Right lobe of liver (tissue), 6 donors: Measurements from ENCODE around the gene SERPINA3. TPM values are rescaled to one million over a fixed set of nuclear protein-coding genes. Genes with fewer than 3 reads are reported as not detected.

Experiments
- ATAC-seq, 4 donors: fragments of 200-7000 bp; cut with Tn5 transposase; one replicate each; pipeline ENCODE4 v1.9.1; 2020; ENCODE audit warnings: mild to moderate bottlenecking in 4 of 4, moderate library complexity in 4 of 4
- DNase-seq, 3 donors: peaks; one replicate each; pipeline ENCODE4 v3.0.0-alpha.2; 2020
- H3K27ac ChIP-seq, 3 donors: fragments of 200-600 bp; one replicate each; pipeline ENCODE4 v1.8.0; 2022
- H3K27me3 ChIP-seq, 2 donors: fragments of 200-600 bp; one replicate each; pipeline ENCODE4 v1.8.0; 2022
- H3K36me3 ChIP-seq, 4 donors: fragments of 200-600 bp; sonication (generic) in 1 of 4; one replicate each; pipeline versions ENCODE4 v1.5.1 to v1.8.0; 2017 to 2022; ENCODE audit warnings: control low read depth in 1 of 4
- H3K4me1 ChIP-seq, 4 donors: fragments of 200-600 bp; sonication (generic) in 1 of 4; one replicate each; pipeline versions ENCODE4 v1.5.1 to v1.8.0; 2017 to 2022; ENCODE audit warnings: control low read depth in 1 of 4
- H3K4me3 ChIP-seq, 3 donors: fragments of 200-600 bp; one replicate each; pipeline ENCODE4 v1.8.0; 2022
- H3K9me3 ChIP-seq, 4 donors: fragments of 200-600 bp; sonication (generic) in 1 of 4; one replicate each; pipeline versions ENCODE4 v1.5.1 to v1.8.0; 2017 to 2022; ENCODE audit warnings: control low read depth in 1 of 4
- CTCF ChIP-seq, 4 donors: fragments of 200-600 bp in 3 of 4; fragments of 450-650 bp in 1 of 4; IDR thresholded peaks; one replicate each; pipeline versions ENCODE4 v1.5.1 to v1.8.0; 2016 to 2022; ENCODE audit warnings: antibody characterized with exemption in 4 of 4, mild to moderate bottlenecking in 2 of 4
- POLR2A ChIP-seq: fragments of 450-650 bp; IDR thresholded peaks from one replicate; pipeline ENCODE4 v1.6.1; 2017; ENCODE audit warnings: antibody characterized with exemption, mild to moderate bottlenecking
- WGBS: methylation state at CpG from one replicate; pipeline ENCODE4 v1.1.6; 2018; ENCODE audit warnings: low coverage, low lambda C conversion rate; ENCODE audit not compliant: insufficient coverage; ENCODE audit errors: missing lambda C conversion rate; 5-methylcytosine and 5-hydroxymethylcytosine counted together
- intact Hi-C, 2 donors: fragments of 100-400 bp; cut with DNase I; formaldehyde crosslinking; loops; one replicate each; pipeline versions ENCODE4 v1.11.2 to v1.14.1; 2022
- total RNA-seq, 6 experiments: library from RNA; depleted of rRNA in 2 of 6; stranded (reverse); fragments of >200 nt in 2 of 6; fragmentation: NEBNext Ultra II Directional in 3 of 6; extraction: Animal tissue kit (Norgen Biotek cat#: 25700) in 3 of 6; gene quantifications; one replicate each; pipeline versions ENCODE4 v1.1.0 to v1.2.4, GENCODE V29; 2016 to 2023
- donor health status: DM: no; HTN: yes; CAD: no.
- donor health status: DM: no; HTN: no; CAD: no.
- donor health status: DM: no; HTN: no; CAD: no.
- donor health status: DM: no; HTN: yes; CAD: no.
- donor health status: DM: no; HTN: yes; CAD: no.

SERPINA3 gene
- total RNA-seq, 6 experiments from 2014 or later, result 5,211 to 12,749 (median 8,707) TPM

DNA sequence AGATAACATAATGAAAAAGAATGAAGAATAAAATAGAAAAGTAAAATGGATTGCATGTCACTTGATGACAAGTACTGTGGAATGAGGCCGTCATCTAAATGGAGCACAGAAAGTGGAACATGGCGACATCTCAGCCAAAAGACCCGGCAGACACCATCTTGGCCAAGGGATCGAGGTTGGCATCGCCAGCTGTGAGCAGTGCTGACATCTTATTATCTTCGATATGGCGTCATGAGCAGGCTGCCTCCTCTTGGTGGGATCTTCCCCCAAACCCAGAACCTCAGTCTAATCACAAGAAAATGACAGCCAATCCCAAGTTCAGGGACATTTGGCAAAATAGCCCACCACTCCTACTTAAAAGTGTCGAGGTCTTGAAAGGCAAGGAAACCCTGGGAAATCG lies 15.8 kb upstream of the SERPINA3 start:
- intact Hi-C loops, result no loop called here
- H3K27ac ChIP-seq, result peak overlapping the region in 1 of 3 donors; percentile 85

GRCh38 chr14:94597788-94598187 lies 14.4 kb upstream of the SERPINA3 start:
- TF ChIP-seq CTCF (IDR thresholded peaks at IDR 0.05), result no peak
- TF ChIP-seq POLR2A, result no peak
- Histone ChIP-seq H3K4me1 (peaks cover 0 to 81% (median 30%) of the 10 kb centered on the region in 4 donors), H3K9me3 (no peaks in the 10 kb centered on the region), H3K4me3 (peak overlapping the region; percentile 38 to 75 (median 61)), H3K27me3 (no peaks in the 10 kb centered on the region), H3K27ac (peak overlapping the region; percentile 72 to 88 (median 85)), H3K36me3 (no peaks in the 10 kb centered on the region)
- DNase-seq (no peak), ATAC-seq (no peak)
- intact Hi-C loops, result no loop called here
- WGBS, result no CpG with 5 or more reads among the region's 5 CpGs

More for the DNA sequence above, 15.8 kb upstream of the SERPINA3 start:
- DNase-seq, result no peak
- Histone ChIP-seq H3K4me3 (peak overlapping the region in 1 of 3 donors; percentile 75), H3K36me3 (peaks cover 0 to 11% (median 3%) of the 10 kb centered on the region in 4 donors), H3K27me3 (no peaks in the 10 kb centered on the region), H3K4me1 (peaks cover 0 to 70% (median 26%) of the 10 kb centered on the region in 4 donors), H3K9me3 (no peaks in the 10 kb centered on the region)
- TF ChIP-seq CTCF (IDR thresholded peaks at IDR 0.05) (no peak), POLR2A (no peak)
- ATAC-seq, result no peak
- 86% methylated on average over 6 of the region's 9 CpGs for WGBS

DNA sequence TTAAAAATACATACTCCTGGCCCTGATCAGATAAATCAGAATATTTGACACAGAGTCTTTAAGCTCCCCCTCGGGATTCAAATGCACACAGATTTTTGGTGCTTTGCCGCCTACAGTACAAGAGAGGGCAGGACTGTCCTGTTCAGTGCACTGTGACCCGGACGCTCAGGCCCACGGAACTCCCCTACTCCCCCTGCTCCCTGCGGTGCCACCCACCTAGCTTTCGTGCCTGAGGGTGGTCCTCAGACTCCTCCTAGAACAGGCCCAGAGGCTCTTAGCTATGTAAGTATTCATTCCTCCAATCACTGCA lies 13.7 kb upstream of the SERPINA3 start:
- intact Hi-C loops, result no loop called here
- Histone ChIP-seq H3K36me3 (no peaks in the 10 kb centered on the region), H3K27me3 (no peaks in the 10 kb centered on the region), H3K4me1 (peaks cover 0 to 75% (median 26%) of the 10 kb centered on the region in 4 donors), H3K27ac (peak overlapping the region; percentile 72 to 88 (median 85)), H3K4me3 (peak overlapping the region; percentile 38 to 75 (median 61)), H3K9me3 (no peaks in the 10 kb centered on the region)
- TF ChIP-seq CTCF (IDR thresholded peaks at IDR 0.05), result peak in 1 of 4 donors; percentile 15
- TF ChIP-seq POLR2A, result no peak
- DNase-seq (peak in 1 of 3 donors; percentile 55), ATAC-seq (peak; percentile 8 to 39 (median 10))
- WGBS, result 27% methylated on average over 2 of the region's 7 CpGs

DNA sequence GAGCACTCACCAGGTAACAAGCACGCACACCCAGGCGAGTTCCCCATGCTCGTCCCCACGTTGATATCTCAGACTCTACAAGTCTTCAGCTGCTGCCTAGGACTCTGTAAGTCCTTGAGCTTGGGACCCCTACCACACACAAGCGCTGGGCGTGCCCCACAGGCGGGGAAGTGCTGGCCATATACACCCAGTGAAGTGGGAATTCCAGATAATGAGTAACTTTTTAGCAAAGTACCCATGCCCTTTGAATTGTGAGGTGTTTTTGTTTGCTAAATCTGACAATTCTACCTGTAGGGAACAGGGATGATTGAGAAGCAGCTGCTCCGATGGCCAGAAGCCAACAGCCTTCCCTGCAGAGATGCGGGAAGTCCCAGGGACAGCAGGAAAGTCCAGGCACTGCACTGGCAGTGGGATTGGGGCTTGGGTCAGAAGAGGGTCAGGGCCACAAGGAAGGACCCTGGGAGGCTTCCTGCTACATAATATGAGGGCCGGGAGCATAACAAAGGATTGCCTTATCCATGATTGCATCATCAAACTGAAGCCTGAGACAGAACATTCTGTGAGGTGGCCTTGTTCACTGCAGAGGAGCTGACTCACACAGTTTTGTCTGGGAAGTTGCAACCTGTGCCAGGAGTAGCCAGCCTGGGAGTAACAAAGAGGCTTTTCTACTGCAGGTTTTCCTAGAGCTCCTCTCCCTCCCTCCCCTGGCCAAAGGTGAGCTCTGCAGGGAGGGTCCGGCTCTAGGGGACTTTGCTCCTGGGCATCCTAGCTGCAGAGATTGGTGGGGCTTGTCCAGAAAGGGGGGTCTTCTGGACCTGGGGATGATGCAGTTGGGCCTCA lies 13.2 kb upstream of the SERPINA3 start:
- 33% methylated on average over 4 of the region's 11 CpGs for WGBS
- intact Hi-C loops, result no loop called here
- peak; percentile 88 to 90 (median 89) for DNase-seq

More for the DNA sequence above, 13.2 kb upstream of the SERPINA3 start:
- H3K27me3 ChIP-seq, result no peaks in the 10 kb centered on the region
- H3K4me1 ChIP-seq, result peaks cover 0 to 71% (median 23%) of the 10 kb centered on the region in 4 donors
- H3K4me3 ChIP-seq, result peak overlapping the region; percentile 38 to 75 (median 61)
- peak overlapping the region; percentile 72 to 88 (median 85) for H3K27ac ChIP-seq
- ATAC-seq, result peak; percentile 50 to 76 (median 68)
- no peaks in the 10 kb centered on the region for H3K9me3 ChIP-seq
- TF ChIP-seq CTCF (IDR thresholded peaks at IDR 0.05) (peak in 1 of 4 donors; percentile 7), POLR2A (peak; percentile 70)
- no peaks in the 10 kb centered on the region for H3K36me3 ChIP-seq
